ENCODE data around the gene LRMDA. TPM values are rescaled to one million over a fixed set of nuclear protein-coding genes. Genes with fewer than 3 reads are reported as not detected.

The LRMDA gene
- total RNA-seq, 3 donors from 2014 or later (not counting 1 experiment from before 2014, with no cell fraction given) = 1.4 to 2.4 (median 2.1) TPM

- WGBS (ENCODE audit: insufficient coverage) = 88% methylated on average over 4 of the region's 4 CpGs
- H3K4me1 ChIP-seq (ENCODE audit: control insufficient read depth, insufficient read depth, low read length) = no peaks in the 10 kb centered on the region
- no peaks in the 10 kb centered on the region for H3K27me3 ChIP-seq (ENCODE audit: control insufficient read depth, insufficient read depth, low read length)
- H3K36me3 ChIP-seq (ENCODE audit: control insufficient read depth, insufficient read depth, low read length) = no peaks in the 10 kb centered on the region
- Mint-ChIP-seq H3K9me3 (no peaks in the 10 kb centered on the region), H3K27ac (no peak overlapping the region), H3K4me3 (no peak overlapping the region), H3K27me3 (ENCODE audit: low read depth in 2 of 2) (peaks cover 5 to 20% of the 10 kb centered on the region in 2 donors), H3K36me3 (no peaks in the 10 kb centered on the region), H3K4me1 (peaks cover 4 to 6% of the 10 kb centered on the region in 2 donors)
- ATAC-seq (no peak), DNase-seq (no peak)
- H3K4me3 ChIP-seq (ENCODE audit: low read length) = no peak overlapping the region
- no peak overlapping the region for H3K27ac ChIP-seq (ENCODE audit: low read length)
- no peak for TF ChIP-seq CTCF (IDR thresholded peaks at IDR 0.05)
- no peaks in the 10 kb centered on the region for H3K9me3 ChIP-seq (ENCODE audit: control insufficient read depth, insufficient read depth, low read length)
- intact Hi-C loops (cut with micrococcal nuclease) = no loop called here
Observed at GRCh38 chr10:76088008-76088407, 656.6 kb downstream of the LRMDA start.

GRCh38 chr10:76088980-76089379 lies 657.6 kb downstream of the LRMDA start:
- no peaks in the 10 kb centered on the region for H3K9me3 ChIP-seq (ENCODE audit: control insufficient read depth, insufficient read depth, low read length)
- peaks cover 5 to 20% of the 10 kb centered on the region in 2 donors for H3K27me3 Mint-ChIP-seq (ENCODE audit: low read depth in 2 of 2)
- no peaks in the 10 kb centered on the region for H3K36me3 ChIP-seq (ENCODE audit: control insufficient read depth, insufficient read depth, low read length)
- H3K27me3 ChIP-seq (ENCODE audit: control insufficient read depth, insufficient read depth, low read length) = no peaks in the 10 kb centered on the region
- peaks cover 4 to 6% of the 10 kb centered on the region in 2 donors for H3K4me1 Mint-ChIP-seq
- no peaks in the 10 kb centered on the region for H3K36me3 Mint-ChIP-seq
- H3K27ac ChIP-seq (ENCODE audit: low read length) = no peak overlapping the region
- DNase-seq (no peak), ATAC-seq (no peak)
- H3K4me1 ChIP-seq (ENCODE audit: control insufficient read depth, insufficient read depth, low read length) = no peaks in the 10 kb centered on the region
- no peak overlapping the region for H3K4me3 Mint-ChIP-seq
- no peak overlapping the region for H3K27ac Mint-ChIP-seq
- 33% methylated on average over 3 of the region's 3 CpGs for WGBS (ENCODE audit: insufficient coverage)
- intact Hi-C loops (cut with micrococcal nuclease) = no loop called here
- no peak overlapping the region for H3K4me3 ChIP-seq (ENCODE audit: low read length)
- no peak for TF ChIP-seq CTCF (IDR thresholded peaks at IDR 0.05)
- H3K9me3 Mint-ChIP-seq = peaks cover 0 to 2% of the 10 kb centered on the region in 2 donors

GRCh38 chr10:76089556-76090180 lies 658.2 kb downstream of the LRMDA start:
- H3K4me1 Mint-ChIP-seq = peaks cover 4 to 6% of the 10 kb centered on the region in 2 donors
- 81% methylated on average over 10 of the region's 12 CpGs for WGBS (ENCODE audit: insufficient coverage)
- no peak for TF ChIP-seq CTCF (IDR thresholded peaks at IDR 0.05)
- Histone ChIP-seq H3K27ac (ENCODE audit: low read length) (no peak overlapping the region), H3K27me3 (ENCODE audit: control insufficient read depth, insufficient read depth, low read length) (no peaks in the 10 kb centered on the region), H3K9me3 (ENCODE audit: control insufficient read depth, insufficient read depth, low read length) (no peaks in the 10 kb centered on the region), H3K4me3 (ENCODE audit: low read length) (no peak overlapping the region), H3K4me1 (ENCODE audit: control insufficient read depth, insufficient read depth, low read length) (no peaks in the 10 kb centered on the region), H3K36me3 (ENCODE audit: control insufficient read depth, insufficient read depth, low read length) (no peaks in the 10 kb centered on the region)
- DNase-seq (no peak), ATAC-seq (no peak)
- no peak overlapping the region for H3K27ac Mint-ChIP-seq
- H3K4me3 Mint-ChIP-seq = no peak overlapping the region
- intact Hi-C loops (cut with micrococcal nuclease) = no loop called here
- peaks cover 5 to 20% of the 10 kb centered on the region in 2 donors for H3K27me3 Mint-ChIP-seq (ENCODE audit: low read depth in 2 of 2)
- peaks cover 0 to 2% of the 10 kb centered on the region in 2 donors for H3K9me3 Mint-ChIP-seq
- no peaks in the 10 kb centered on the region for H3K36me3 Mint-ChIP-seq

GRCh38 chr10:76091926-76092325 lies 660.5 kb downstream of the LRMDA start:
- Histone ChIP-seq H3K9me3 (ENCODE audit: control insufficient read depth, insufficient read depth, low read length) (no peaks in the 10 kb centered on the region), H3K4me1 (ENCODE audit: control insufficient read depth, insufficient read depth, low read length) (no peaks in the 10 kb centered on the region), H3K36me3 (ENCODE audit: control insufficient read depth, insufficient read depth, low read length) (no peaks in the 10 kb centered on the region), H3K27ac (ENCODE audit: low read length) (no peak overlapping the region), H3K27me3 (ENCODE audit: control insufficient read depth, insufficient read depth, low read length) (no peaks in the 10 kb centered on the region), H3K4me3 (ENCODE audit: low read length) (no peak overlapping the region)
- ATAC-seq (no peak), DNase-seq (no peak)
- peaks cover 0 to under 1% of the 10 kb centered on the region in 2 donors for H3K4me1 Mint-ChIP-seq
- H3K27ac Mint-ChIP-seq = no peak overlapping the region
- peaks cover 0 to 2% of the 10 kb centered on the region in 2 donors for H3K9me3 Mint-ChIP-seq
- TF ChIP-seq CTCF (IDR thresholded peaks at IDR 0.05) = no peak
- no peaks in the 10 kb centered on the region for H3K36me3 Mint-ChIP-seq
- H3K27me3 Mint-ChIP-seq (ENCODE audit: low read depth in 2 of 2) = peaks cover 0 to 6% of the 10 kb centered on the region in 2 donors
- H3K4me3 Mint-ChIP-seq = no peak overlapping the region
- WGBS (ENCODE audit: insufficient coverage) = 100% methylated on average over 1 of the region's 1 CpG
- intact Hi-C loops (cut with micrococcal nuclease) = no loop called here

Measured in natural killer cell (primary cell).